GM21576 (cell line): Measurements from ENCODE around the gene PSORS1C1.

Experiments
- ATAC-seq: cut with Tn5 transposase; IDR thresholded peaks from one replicate; pipeline ENCODE4 v1.9.1; 2021; ENCODE audit warnings: mild to moderate bottlenecking, moderate library complexity; ENCODE audit not compliant: unreplicated experiment

PSORS1C1 gene

DNA sequence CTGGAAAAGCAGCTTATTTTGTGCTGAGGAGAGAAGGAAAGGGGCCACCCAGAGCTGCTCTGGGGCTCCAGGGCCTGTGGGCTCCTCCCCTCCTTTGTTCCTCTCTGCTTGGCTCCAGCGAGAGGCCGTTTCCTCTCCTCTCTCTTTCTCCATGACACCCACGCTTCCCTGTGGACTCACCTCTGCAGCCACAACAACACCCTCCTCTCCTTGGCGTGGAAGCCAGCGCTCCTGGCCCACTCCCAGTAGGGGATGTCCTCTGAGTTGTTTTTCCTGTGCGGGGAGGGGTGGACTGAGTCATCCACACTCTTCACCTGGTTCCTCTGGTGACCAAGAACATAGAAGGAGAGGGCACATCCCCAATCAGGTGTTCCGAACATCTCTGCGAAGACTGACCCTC, 10.6 kb downstream of the PSORS1C1 start:
- no peak for ATAC-seq

DNA sequence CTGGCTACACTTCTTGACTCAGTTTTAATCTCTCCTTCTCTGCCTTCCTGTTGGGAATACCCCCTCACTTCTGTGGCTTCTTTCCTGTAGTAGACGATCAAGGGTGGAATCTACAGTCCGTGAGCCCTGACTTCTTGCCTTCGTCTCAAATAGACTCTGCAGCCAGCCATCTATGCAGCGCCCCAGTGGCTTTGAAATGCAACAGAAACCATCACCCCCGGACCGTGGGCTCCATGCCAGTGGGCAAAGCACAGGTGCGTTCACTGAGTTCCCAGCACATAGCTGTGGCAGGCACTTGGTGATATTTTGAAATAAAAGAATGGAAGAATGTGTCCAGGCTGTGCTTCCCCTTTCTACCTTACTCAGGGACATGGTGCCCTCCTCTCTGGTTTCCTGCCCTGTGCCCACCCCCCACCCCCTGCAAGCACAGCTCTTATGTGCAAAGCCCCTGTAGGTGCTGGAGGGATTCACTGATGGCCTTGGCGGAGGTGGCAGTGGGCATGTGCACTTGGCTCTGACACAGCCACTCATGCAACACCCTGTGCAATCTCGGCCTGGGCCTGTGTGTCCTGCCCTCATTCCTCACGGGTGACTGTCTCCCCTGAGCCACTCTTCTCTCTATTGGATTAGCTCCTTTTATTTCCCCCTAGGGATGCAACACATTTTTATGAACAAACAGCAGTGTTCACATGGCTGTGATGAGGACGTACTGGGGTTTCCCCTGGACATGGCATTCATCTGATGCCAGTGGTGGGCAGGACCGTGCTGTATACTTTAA, 11.2 kb downstream of the PSORS1C1 start:
- ATAC-seq = no peak

DNA sequence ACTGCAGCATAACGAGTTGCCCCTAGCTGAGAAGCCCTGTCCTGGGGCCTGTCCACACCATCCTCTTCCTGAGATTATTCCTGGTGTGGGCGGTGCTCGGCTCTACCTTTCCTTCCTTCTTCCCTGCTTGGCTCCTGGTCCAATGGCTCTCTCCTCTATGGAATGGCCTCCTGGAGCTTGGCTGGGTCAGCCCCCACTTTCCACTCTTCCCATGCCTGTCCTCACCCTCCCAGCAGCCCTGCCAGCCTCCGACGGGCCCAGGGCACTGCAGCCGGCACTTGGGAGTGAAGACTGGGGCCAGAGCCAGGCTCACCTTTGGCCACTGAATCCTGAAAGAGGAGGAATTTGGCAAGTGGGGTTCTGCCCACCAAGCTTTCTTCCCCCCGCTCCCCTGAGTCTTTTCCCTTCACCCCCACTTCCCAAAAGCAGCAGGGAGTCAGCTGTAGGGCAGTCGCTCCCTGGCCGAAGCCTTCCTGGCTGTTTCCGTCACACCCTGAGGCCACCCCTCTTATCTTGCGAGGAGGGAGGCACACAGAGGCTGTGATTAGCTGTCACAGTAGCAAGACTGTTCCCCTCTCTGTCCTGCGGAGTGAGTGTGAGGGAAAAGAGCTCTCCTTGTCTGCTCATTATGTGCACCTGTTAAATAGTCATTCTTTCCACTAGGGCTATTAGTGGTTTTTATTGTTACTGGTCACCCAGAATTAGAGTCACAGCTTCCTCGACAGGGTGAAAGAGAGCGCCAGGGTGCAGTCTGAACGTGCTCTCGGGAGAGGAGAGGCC, 12.0 kb downstream of the PSORS1C1 start:
- ATAC-seq = no peak

DNA sequence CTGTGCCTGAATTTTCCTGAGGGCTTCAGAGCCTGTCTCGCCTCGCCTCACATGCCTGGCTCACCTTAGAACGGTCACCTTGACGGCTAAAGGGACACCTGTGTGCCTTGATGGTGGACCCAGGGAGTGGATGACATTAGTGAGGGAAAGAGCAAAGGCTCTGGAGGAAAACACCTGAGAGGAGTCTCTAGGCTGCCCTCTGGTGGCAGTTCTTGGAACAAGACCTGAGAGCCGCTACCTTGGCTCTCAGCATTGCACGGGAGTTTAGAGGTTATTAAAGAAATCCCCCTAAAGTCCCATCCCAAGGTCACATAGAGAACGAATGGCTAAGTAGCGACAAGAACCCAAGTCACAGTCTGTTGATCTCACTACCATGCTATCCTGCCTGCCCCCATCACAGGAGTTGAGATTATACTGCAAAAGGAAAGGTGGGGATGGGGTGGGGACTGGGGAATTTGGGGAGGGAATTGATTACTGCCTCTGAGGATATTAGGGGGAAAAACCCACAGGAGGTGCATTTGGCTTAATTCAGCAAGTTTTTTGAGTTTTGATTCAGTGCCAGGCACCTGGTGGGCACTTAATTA, 13.6 kb downstream of the PSORS1C1 start:
- no peak for ATAC-seq

DNA sequence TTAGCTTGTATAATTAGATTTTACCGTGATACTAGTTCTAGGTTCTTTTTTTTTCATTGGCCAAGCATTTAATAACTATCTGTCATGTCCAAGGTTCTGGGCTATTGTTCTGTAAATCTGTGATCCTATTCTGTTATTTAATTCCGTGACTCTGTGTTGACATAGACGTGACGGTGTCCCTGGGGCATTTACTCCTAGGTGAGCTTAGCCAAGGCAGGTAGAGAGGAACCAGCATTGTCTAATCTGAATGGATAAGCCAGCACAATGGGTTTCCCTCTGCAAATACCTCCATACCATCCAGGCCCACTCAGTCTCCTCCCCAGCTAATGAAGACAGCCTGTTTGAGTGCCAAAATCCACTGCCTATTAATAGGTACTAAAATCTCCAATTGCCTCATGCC, 14.5 kb downstream of the PSORS1C1 start:
- ATAC-seq = no peak

DNA sequence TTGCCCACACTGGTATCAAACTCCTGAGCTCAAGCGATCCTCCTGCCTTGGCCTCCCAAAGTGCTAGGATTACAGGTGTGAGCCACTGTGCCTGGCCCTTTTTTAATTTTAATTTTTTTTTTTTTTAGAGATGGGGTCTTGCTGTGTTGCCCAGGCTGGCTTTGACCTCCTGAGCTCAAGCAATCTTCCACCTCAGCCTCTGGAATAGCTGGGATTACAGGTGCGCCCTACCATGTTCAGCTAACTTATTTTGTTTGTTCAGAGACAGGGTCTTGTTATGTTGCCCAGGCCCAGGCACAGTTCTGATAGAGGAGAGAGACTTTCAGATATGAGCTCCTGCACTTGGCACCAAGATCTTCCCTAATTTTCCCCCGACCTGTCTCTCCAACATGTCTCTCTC, 16.2 kb downstream of the PSORS1C1 start:
- no peak for ATAC-seq

DNA sequence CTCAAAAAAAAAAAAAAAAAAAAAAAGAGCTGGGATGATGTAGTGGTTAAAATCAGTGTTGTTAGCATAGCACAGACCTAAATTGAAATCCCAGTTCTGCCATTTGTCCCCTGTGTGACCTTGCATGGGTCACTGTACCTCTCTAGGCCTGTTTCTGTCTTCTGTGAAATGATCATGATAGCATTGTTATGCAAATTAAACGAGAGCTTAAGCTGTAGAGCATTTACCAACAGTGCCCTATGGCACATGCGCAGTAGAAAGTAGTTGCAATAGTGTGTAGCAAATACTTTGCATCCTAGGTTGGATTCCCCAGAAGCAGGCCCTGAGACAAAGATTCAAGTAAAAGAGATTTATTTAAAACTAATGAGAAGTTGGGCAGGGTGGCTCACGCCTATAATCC, 17.0 kb downstream of the PSORS1C1 start:
- ATAC-seq = no peak

DNA sequence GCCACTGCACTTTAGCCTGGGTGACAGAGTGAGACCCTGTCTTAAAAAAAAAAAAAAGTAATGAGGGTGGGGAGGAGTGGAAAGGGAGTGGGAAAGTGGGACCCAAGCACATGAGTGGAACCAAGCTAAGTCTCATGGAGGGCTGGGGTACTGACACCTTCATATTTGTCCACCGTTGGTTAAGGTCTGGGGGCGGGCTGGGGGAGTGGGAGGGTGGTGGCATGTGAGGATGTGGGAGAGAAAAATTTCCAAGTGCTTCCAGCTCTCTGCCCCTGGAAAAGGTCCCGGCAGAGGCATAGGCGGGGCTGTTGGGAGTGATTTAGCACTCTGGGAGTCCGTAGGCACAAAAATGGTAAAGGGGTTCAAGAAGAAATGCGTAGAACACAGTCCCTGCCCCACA, 18.2 kb downstream of the PSORS1C1 start:
- ATAC-seq = no peak

DNA sequence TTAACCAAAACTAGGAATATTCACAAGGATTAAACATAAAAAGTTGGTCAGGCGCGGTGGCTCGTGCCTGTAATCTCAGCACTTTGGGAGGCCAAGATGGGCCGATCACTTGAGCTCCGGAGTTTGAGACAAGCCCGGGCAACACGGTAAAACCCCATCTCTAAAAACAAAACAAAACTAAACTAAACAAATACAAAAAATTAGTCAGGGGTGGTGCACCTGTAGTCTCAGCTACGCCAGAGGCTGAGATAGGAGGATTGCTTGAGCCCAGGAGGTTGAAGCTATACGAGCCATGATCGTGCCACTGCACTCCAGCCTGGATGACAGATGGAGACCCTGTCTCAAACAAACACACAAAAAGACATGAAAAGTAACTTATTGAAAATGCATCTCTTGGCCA, 21.1 kb downstream of the PSORS1C1 start:
- no peak for ATAC-seq

DNA sequence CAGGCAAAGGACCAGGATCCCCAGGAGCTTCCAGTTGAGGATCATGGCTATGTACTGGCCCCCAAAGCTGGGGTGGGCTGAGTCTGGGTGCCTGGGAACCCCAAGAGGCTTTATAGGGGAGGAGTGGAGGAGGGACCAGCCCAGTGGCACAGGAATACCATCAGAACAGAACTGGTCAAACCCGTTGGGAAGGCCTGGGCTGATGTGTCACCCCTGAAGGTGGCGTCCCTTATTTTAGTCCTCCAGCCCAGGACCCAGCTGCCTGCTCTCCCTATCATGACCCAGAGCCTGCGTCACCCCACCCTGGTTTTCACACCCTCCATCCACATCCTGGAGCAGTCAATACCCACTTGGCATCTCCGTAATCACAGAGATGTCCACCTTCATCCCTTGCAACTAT, 24.4 kb downstream of the PSORS1C1 start, which contains the start of gene PSORS1C2:
Gene PSORS1C2, minus strand, starts transcription at position 85 of the 400 bp plus-strand sequence. Its CDS starts 40 bp downstream, at position 45.
- no peak for ATAC-seq

DNA sequence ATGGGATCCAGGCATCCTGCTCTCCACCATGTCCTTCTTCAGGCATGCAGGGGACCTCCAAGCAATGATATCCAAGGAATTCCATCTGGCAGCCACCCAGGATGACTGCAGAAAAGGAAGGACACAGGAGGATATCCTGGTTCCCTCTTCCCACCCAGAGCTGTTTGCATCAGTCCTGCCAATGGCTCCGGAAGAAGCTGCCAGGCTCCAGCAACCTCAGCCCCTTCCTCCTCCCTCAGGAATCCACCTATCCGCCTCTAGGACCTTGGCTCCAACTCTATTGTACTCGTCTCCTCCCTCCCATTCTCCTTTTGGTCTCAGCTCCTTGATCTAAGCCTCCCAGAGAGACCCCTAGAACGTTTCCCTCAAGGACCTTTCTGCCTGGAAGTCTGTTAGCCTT, 25.0 kb downstream of the PSORS1C1 start:
- ATAC-seq = no peak

DNA sequence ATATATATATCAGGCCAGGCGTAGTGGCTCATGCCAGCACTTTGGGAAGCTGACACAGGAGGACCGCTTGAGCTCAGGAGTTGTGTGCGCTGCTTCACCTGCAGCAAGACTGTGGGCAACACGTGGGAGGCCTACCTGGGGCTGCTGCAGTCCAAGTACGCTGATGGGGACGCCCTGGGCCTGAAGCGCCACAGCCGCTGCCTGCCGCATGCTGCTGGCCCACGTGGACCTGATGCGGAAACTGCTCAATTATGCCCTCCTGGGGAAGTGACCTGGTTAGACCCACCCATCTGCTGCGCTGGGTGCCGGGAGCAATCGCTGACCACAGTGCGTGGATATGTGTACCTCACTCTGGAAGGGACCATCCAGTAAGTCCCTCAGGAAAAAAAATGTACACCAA, 26.0 kb downstream of the PSORS1C1 start:
- ATAC-seq = no peak

DNA sequence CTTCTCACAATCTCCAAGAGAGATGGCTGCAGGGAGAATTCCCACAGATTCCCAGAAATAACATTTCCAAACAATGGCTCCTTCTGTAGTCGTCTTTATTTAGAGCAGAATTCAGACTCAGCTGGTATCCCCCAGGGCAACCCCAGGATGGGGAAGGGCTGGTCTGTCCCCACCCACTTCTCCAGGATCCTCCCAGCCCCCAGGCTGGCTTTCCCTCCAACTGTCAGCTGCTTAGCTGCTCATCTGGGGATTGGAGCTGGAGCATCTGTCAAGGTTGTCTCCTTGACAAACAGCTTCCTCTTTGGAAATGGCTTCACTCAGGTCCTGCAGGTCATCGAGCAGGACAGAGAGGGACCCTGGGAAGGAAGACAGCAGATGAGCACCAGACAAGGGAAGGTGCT, 27.8 kb downstream of the PSORS1C1 start:
- ATAC-seq = no peak

DNA sequence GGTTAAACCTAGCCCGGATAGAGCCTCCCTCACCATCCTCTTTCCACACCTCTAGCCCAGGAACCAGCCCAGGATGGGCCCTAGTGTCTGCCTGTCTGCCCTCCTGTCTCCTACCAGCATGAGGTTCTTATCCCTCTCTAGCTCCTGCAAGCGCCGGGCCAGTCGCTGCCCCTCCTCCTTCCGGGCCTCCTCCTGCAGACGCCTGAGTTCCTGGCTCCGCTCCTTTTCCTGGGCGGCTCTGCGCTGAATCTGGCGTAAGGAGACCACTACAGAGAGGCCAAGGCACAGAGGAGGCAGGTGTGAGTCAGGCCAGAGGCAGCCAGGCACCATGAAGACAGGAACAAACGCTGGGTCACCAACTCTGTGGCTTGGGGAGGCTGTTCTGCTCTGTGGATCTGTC, 28.5 kb downstream of the PSORS1C1 start:
- ATAC-seq = no peak

DNA sequence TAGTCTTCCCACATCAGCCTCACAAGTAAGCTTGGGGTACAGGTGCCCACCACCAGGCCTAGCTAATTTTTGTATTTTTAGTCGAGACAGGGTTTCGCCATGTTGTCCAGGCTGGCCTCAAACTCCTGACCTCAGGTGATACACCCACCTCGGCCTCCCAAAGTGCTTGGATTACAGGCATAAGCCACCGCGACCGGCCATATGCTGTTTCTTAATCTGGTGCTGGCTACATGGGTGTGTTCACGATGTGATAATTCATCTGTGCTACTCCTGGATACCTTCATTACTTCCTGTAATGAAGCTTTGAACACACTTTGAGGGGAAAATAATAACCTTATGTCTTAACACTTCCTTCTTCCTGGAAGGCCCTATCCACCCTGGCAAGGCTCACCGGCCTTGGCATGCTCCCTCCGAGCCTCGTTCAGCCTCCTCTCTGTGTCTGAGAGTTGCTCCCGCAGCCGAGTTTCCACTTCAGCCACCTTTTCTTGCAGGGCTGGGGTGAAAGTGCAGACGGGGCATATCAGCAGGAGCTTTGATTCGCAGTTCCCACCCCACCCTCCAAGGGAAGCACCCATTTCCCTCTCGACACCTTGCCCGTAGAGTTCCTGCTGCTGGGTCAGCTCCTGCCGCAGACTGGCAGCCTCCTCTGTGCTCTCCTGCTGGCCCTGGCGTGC, 29.8 kb downstream of the PSORS1C1 start:
- ATAC-seq = no peak

DNA sequence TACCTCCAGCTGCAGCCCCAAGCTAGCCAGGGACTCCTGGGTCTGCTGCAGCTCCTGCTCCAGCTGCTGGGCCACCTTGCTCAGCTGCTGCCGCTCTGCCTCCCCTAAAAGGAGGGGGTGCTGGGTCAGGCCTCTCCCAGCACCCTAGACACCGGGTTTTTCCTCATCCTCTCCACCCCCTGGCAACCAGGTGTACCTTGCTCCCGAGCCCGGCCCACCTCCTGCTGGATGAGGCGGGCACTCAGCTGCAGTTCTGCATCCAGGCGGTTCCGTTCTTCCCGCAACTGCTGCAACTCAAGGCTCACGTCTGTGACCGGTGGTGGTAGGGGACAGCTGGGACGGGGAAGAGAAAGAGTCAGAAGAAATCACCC, 30.4 kb downstream of the PSORS1C1 start:
- no peak for ATAC-seq

DNA sequence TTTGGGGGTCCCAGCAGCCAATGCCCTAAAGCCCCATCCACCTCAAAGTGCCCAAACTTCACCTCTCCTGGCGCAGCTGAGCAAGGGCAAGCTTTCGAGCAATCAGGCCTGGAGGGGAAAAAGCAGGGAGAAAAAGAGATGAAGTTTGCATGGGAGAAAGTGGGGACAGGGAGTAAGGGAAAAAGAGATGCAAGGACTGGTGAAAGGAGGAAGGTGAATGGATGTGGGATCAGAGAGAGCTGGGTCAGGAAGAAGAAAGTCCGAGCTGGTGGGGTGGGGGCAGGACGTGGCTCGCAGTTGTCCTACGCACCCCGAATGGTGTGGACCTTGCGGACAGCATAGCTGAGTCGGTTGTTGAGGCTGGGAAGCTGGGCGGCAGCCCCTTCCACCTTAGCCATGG, 30.8 kb downstream of the PSORS1C1 start:
- no peak for ATAC-seq

DNA sequence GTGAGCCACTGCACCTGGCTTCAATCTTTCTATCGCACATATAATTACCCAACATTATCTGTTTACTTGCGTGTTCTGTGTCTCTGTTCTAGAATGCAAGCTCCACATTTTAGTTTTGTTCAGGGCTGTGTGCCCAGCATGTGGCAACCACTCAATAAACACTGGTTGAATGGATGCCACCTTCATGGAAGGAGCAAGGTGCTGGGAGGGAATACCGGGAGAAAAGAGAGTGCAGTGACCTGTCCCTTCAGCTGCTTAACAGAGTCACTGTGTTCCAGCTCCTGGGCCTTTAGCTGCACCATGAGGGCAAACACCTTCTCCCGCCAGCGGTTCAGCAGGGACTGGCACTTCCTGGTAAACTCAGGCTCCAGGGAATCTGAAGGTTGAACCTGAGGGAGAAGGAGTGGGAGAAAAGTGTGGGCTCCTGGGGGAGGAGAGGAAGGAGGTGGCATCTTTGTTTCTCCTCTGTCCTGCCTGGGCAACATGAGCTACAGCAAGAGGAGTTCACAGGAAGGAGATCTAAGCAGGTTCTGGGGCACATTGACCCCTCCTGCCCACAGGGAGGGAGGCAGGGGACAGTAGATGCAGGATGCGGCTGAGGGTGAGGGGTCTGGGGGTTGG, 35.3 kb downstream of the PSORS1C1 start:
- no peak for ATAC-seq

DNA sequence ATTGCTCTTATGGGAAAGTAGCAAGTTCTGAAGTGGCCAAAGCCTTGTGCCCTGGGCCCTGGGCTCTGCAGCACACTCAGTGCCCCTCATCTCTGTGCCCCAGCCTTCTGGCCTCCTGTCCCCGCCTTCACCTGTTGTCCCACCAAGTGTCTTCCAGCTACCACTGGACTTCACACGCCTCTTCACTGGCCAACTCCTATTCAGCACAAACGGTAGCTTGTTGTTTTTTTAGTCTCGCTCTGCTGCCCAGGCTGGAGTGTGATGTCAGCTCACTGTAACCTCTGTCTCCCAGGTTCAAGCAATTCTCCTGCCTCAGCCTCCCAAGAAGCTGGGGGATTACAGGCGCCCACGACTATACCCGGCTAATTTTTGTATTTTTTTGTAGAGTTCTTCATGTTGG, 38.2 kb downstream of the PSORS1C1 start:
- no peak for ATAC-seq

DNA sequence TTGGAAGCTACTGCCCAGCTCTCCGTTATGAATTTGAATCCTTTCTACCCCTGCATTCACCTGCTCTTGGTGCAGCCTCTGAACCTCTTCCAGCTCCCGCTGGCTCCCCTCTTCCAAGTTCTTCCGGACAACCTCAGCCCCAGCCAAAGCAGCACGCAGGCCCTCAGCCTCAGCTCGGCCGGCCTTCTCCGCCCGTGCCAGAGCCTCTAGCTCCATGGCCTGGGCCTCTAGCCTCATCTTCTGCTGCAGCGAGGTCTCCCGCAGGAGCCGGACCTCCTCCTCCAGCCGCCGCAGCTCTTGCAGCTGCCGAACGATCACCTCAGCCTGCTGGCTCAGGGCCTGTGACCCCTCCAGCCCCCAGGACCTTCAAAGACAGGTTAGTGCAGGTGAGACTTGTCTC, 39.8 kb downstream of the PSORS1C1 start:
- ATAC-seq = no peak

DNA sequence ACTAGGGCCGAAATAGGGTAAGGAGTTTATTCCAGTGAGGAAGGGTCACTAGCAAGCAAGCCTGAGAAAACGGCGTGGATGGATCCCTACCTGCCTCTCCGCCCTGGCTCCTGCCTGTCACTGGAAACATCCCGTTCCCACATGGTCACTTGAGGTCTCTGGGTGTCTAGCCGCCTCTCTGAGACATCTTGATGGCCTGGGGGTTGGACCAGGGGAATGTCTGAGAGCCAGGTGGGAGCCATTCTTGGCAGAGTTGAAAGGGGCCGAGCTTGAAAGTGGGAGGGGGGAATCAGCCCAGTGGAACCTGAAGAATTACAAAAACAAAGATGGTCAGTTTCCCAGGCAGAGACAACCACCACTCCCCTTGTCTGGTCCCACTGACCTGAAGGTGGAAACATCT, 42.0 kb downstream of the PSORS1C1 start:
- no peak for ATAC-seq
